Muscle of arm (tissue), 12 donors: ENCODE measurements around the gene RAD21L1. TPM values are rescaled to one million over a fixed set of nuclear protein-coding genes. Genes with fewer than 3 reads are reported as not detected.

Experiments used
- DNase-seq: peaks from one replicate; pipeline ENCODE4 v3.0.0-alpha.2; 2013
- polyA plus RNA-seq, 12 donors: library from polyadenylated mRNA; unstranded; fragments of 120-200 nt; gene quantifications; one replicate each; pipeline ENCODE4 v1.2.1, GENCODE V29; 2013; ENCODE audit not compliant: insufficient read length in 12 of 12

The RAD21L1 gene
- polyA plus RNA-seq, 12 donors, result 0.13 to 0.15 TPM; not detected in 10

DNA sequence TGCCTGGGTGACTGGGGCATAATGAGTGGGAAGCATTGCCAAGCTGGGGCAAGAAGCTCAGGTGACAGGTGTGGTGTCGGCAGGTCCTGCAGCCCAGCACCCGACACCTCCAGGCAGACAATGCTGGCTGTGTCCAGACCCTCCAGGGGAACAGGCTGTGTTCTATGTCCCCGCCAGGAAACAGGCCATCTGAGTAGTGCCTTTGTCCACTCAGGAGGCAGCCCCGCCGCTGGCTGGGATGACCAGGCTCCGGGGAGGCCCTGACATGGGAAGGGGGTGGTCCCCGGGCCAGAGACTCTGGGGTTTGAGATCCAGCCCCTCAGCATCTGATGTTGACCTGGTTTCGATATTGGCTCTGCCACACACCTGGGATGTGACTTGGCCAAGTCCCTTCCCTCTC, 68.7 kb downstream of the RAD21L1 start:
- DNase-seq, result no peak

DNA sequence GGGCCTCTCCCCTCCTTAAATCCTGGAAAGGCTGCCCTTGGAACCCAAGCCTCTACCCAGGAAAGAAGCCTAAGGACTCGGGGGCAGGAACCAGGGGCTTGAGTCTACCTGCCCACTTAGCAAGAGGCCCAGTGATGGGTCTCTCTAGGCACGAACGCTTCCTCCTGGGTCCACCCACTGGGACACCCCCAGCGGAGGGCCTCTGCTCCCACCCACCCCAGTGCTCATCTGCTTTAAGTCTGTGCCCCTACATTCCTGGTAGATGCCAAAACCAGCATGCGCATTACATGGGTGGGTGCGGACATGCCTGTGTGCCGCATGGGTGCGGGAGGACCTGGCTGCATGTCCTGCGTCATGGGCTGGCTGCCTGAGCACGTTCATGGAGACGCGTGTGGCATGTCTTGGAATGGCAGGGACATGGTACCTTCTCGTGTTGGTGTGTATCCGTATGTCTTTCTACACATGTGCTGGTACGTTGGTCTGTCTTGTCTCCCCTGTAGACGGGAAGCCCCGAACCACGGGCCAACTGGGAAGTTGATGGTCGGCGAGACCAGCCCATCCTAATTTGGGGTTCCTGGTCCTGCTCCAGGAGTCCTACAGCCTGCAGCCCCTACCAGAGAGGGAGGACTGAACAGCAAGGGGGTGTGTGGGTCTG, 69.6 kb downstream of the RAD21L1 start:
- DNase-seq, result no peak

DNA sequence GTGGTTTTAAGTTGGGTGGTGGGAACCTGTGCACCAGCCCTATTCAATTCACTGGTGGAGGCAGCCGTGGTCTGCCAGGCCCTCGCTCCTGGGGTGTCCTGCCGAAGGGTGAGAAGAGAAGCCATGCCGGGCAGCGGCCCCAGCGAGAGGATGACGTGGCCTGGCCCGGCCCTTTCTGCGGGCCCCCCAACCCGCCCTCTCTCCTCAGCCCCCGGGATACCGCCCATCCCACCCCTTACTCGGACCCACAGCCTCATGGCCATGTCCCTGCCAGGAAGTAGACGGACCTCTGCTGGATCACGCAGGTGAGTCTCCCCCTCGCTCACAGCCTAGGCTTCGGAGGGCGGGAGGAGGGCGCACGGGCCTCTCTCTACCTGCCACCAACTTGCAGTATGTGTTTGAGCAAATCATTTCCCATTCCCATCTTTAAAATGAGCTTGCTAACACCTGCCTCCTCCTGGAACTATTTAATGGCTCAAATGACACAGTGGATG, 70.3 kb downstream of the RAD21L1 start:
- DNase-seq, result no peak

DNA sequence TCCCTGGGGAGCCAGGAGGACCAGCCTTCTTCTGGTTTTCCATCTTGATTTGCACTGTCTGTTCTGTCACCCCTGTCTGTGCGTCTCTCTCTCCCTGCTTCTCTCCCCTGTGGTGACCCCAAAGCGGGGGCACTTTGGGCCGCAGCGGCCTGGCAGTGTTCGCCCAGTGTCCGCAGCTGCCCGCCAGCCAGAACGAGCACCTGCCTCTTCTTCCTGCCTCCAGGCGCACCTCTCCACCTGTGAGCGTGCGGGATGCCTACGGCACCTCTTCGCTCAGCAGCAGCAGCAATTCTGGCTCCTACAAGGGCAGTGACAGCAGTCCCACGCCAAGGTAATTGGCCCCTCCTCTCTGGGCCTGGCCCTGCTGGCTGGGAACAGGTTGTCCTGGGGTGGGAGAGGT, 71.1 kb downstream of the RAD21L1 start:
- no peak for DNase-seq

DNA sequence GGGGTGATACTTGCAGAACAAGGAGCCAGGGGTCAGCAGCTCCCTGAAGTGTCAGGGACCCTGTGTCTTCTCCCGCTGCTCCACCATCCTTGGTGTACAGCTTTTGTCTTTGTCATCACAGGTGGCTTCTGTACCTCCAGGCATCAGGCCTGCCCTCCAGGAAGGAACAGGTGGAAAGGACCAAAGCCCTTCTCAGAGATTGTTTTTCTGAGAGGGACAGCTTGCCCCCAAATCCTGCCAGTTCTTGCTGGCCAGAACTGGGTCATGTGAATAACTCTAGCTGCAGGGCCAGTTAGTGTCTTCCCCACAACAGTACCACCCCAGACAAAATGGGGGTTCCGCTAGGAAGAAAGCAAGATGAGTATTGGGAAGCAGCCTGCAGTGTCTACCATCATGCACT, 71.6 kb downstream of the RAD21L1 start:
- DNase-seq, result no peak

DNA sequence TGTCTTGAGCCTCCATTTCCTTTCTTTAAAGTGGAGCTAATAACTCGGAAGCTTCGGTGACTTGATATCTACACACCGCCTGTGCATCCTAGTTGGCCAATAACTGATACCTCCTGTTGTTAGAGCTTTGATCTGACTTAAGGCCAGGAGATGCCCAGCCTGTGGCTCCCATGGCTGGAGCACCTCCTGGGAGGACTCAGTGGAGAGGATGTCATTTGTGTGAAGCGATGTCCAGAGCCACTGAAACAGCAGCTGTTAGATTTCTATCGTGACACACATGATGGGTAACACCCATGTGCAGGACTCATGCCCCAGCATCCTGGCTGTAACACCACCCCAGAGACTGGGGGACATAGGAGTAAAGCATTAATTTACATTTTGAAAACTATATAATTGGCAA, 72.3 kb downstream of the RAD21L1 start:
- no peak for DNase-seq

DNA sequence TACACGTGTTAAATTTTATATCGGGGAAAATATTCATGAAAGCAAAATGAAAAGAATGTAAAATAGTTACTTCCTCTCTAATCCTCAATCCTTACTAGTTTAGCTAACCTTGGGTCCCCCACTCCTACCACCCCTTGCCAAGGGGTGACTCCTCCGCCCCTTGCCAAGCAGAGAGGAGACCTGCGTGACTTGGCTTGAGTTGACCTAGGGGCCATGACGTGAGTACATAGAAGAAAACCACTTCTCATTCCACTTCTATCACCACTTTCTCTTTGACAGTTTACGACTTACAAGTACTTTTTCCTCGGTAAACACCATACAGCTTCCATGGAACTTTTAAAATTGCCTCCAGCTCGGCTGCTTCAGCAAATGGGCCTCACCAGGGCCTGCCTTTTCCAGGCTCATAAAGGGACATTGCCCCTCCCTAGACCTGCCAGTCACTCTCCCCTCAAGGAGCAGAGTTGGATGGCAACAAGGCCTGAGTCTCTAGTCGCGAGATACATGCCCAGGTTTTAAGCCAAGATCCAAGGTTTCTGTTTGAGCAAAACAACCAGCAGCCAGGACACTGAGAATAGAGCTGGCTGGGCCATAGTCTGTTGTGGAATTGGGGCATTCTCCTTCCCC, 73.2 kb downstream of the RAD21L1 start:
- DNase-seq, result no peak

DNA sequence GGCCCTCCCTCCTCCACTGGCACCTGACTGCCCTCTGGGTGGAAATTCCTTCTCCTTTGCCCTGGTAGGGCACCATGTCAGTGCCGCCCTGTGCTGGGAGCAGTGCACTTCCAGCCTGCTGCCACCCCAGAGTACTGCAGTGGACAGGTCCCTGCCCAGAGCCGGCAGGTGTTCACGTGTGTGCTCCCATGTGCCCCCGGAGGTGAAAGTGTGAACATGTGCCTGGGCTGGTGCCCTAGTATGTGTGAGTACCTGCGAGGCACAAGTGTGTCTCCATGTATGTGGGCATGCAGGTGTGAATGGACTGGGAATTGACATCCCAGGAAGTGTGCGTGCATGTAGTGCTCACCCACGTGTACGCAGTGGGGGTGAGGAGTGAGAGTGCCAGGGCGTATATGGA, 73.7 kb downstream of the RAD21L1 start:
- DNase-seq, result no peak

DNA sequence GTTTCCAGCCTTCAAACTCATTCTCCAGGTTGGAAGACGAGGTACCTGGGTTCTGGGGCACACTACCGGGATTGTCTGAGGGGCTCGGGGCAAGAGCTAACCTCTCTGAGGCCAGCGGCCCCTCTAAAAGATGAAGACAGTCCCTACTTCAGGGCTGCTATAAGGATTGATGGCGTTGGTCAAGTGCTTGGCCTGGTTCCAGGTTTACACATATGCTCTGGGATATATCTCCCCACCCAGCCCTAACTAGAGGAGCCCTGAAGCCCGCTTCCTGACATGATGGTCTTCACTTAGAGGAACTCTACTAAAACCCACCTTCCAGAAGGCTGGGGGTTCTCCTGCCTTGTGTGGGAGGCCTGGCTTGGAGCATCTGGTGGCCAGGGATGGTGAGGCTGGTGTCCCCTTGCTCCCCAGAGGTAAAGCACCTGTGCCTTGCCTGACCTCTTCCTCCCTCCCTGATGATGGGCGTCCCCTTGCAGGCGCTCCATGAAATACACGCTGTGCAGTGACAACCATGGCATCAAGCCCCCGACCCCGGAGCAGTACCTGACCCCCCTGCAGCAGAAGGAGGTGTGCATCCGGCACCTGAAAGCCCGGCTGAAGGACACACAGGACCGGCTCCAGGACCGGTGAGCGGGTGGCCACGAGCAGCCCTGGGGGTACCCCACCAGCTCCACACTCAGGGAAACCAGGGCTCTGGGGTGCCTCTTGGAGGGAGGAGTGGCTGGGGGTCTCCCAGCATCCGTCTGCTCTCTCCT, 74.4 kb downstream of the RAD21L1 start:
- no peak for DNase-seq

DNA sequence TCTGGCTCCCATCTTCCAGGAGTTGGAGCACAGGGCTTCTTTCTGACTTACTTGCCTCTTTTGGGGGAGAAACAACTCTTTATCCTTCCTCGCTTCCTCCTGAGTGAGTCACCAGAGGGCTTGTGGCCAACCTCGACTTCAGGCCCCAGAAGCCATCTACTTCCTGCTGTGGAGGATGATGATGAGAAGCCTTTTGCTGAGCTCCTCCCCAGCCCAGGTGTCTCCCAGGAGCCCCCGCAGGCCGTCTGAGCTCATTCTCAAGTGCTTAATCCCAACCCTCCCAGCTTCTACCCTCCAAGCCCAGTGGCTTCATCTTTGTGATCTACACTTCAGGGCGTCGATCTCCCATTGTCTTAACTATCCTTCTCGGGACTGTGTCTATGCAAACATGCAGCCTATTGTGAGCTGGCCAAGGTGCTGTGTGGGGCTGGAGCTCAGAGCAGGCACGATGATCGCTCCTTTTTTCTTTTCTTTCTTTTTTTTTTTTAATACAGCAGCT, 75.2 kb downstream of the RAD21L1 start:
- no peak for DNase-seq

DNA sequence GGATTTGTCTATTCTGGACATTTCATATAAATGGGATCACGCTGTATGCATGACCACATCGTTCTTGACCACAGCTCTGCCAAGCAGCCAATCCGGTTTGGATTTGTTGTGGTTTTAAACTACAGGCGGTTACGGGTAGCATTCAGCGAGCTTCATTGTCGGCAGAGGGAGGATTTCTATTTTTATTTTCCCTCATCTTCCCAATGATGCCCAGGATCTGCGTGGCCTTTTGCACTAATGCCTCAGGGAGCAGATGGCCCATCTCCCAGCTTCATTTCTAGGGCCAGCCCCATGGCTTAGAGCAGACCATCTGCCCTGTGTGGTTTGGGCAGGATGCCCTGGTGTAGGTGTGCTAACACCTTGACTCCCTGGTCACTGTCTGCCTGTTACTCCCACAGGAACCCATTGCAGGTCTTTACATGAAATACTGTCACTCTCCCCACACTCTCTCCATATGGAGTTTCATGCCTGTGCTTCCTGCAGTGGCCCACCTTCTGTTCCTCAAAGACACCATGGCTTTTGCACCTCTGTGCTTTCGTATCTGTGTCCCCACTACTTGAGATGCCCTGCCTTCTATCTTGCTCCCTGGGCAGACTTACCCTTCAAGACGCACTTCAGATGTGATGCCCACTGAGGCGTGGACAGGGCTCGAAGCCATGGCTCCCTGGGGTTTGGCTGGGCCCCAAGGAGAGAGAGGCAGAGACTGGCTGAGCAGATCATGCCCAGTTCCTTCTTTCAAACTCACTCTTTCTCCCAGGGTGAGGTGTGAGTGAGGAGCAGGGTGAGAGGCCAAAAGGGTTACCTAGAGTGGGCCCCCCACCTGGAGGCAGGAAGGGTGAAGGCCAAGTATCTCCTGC, 77.1 kb downstream of the RAD21L1 start:
- DNase-seq, result no peak

DNA sequence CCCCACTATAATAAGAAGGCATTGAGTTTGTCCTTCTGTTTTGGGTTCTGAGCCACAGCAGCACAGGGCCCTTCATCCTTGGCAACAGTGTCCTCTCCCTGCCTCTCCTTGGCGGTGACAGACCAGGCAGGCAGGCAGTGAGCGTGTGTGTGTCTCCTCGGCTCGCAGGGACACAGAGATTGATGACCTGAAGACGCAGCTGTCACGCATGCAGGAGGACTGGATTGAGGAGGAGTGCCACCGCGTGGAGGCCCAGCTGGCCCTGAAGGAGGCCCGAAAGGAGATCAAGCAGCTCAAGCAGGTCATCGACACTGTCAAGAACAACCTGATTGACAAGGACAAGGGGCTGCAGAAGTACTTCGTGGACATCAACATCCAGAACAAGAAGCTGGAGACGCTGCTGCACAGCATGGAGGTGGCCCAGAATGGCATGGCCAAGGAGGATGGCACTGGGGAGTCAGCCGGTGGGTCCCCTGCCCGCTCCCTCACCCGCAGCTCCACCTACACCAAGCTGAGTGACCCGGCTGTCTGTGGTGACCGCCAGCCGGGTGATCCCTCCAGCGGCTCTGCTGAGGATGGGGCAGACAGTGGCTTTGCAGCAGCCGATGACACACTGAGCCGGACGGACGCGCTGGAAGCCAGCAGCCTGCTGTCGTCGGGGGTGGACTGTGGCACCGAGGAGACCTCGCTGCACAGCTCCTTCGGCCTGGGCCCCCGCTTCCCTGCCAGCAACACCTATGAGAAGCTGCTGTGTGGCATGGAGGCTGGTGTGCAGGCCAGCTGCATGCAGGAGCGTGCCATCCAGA, 79.1 kb downstream of the RAD21L1 start:
- no peak for DNase-seq

Other genes with a start within 250 kb of the RAD21L1 start
- 1 to 10 TPM in 1 of 12 donors, under 1 TPM in 8, not detected in 3; 0.18 to 1.0 (median 0.28) TPM for gene RSPO4, start 223.7 kb upstream of the RAD21L1 start, polyA plus RNA-seq
- gene PSMF1, start 107.4 kb upstream of the RAD21L1 start, polyA plus RNA-seq, result 100 to 1,000 TPM in 4 of 12 donors, 10 to 100 TPM in 7, not detected in 1; 79.8 to 144 (median 96.1) TPM
- gene TMEM74B, start 41.1 kb upstream of the RAD21L1 start, polyA plus RNA-seq, result 1 to 10 TPM in 10 of 12 donors, not detected in 2; 1.7 to 6.1 (median 3.2) TPM
- gene C20orf202, start 22.6 kb upstream of the RAD21L1 start, polyA plus RNA-seq, result under 1 TPM in 10 of 12 donors, not detected in 2; 0.23 to 0.63 (median 0.47) TPM
- 10 to 100 TPM in 1 of 12 donors, 1 to 10 TPM in 10, not detected in 1; 3.7 to 10.4 (median 5.4) TPM for gene SNPH, start 40.2 kb downstream of the RAD21L1 start, polyA plus RNA-seq
- gene SDCBP2, start 103.1 kb downstream of the RAD21L1 start, polyA plus RNA-seq, result 1 to 10 TPM in 11 of 12 donors, not detected in 1; 1.3 to 8.0 (median 1.8) TPM
- gene FKBP1A, start 167.0 kb downstream of the RAD21L1 start, polyA plus RNA-seq, result 100 to 1,000 TPM; 235 to 628 (median 298) TPM
- 10 to 100 TPM in 11 of 12 donors, not detected in 1; 61.3 to 75.1 (median 66.6) TPM for gene NSFL1C, start 240.8 kb downstream of the RAD21L1 start, polyA plus RNA-seq